HG02642 (cell line): ENCODE data around the gene TRPM7.
"Not testable (repeated sequence)": the region's sequence is repeated elsewhere in the genome, so short reads cannot be mapped to it uniquely, and the experiment has no call there.

Experiments
- ATAC-seq: cut with Tn5 transposase; IDR thresholded peaks from one replicate; pipeline ENCODE4 v1.9.1; 2021; ENCODE audit warnings: mild to moderate bottlenecking; ENCODE audit not compliant: unreplicated experiment, poor library complexity

The TRPM7 gene

DNA sequence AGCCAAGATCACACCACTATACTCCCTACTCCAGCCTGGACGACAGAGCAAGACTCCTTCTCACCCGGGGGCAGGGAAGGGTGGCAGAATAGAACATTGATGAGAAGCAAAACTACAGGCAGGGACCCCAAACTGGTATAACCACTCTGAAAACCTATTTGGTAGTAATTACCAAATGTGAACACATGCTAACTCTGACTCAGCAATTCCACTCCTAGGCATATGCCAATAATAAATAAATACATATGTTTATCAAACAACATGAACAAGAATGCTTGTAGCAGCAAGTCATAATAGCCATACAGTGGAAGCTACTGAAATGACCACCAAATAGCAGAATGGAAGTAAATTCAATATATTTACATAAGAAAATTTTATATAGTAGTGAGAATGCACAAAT, 109.1 kb downstream of the TRPM7 start:
- ATAC-seq = no peak

DNA sequence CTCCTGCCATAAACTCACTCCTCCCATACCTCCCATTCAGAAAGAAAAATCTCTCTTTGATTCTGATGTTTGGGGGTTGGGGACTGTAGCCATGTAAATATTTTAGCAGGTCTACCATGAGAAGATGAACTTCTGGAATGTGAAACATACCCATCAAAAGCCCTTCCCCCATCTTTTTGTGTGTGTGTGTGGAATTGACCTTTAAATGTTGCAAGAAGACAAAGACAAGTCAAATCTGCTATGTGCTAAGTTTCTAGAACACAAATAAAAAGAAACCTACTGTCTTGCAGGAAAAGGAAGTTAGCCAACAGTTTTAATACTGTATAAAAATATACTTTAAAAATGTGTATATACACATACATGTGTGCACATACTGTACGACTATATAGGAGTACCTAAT, 110.4 kb downstream of the TRPM7 start:
- no peak for ATAC-seq

GRCh38 chr15:50573842-50574241, 112.8 kb downstream of the TRPM7 start:
- not testable (repeated sequence) for ATAC-seq

- ATAC-seq = no peak
Measured at GRCh38 chr15:50563756-50564155, 122.8 kb downstream of the TRPM7 start.

- no peak for ATAC-seq
Measured at GRCh38 chr15:50562735-50563640, 123.6 kb downstream of the TRPM7 start.

- ATAC-seq = no peak
Measured at GRCh38 chr15:50558012-50558411, 128.6 kb downstream of the TRPM7 start.

DNA sequence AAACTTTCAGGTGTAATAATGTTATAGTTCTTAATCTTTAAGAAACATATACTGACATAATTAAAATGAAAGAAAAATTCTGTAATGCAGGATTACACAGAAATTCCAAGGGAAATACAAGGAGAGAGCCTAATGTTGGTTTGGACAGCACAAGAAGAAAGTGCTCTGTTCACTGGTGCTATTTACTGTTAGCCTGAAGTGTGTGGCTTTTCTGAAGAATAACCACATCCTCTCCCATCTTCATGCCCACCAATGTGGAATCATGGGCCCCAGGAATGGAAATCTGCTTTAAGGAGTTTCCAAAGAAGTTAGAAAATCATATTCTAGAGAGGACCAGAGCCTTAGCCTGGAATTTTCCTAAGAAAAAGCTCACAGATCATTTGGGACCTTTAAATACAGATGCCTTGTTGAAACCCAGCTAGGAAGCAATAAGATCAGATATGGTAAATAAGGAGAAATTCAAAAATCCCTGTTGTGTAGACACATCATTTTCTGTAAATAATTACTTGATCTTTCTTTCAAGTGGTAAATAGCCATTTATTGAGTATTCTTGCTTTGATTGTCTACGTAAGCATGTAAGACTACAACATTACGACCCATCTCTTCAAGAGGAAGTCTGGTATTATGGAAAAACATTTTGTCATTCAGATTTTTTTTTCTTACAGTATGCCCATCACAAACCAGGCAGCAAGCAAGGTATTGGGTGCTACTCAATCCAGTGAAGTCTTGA, 129.8 kb downstream of the TRPM7 start:
- ATAC-seq = no peak

GRCh38 chr15:50552238-50552637, 134.4 kb downstream of the TRPM7 start:
- no peak for ATAC-seq

- ATAC-seq = no peak
Measured at GRCh38 chr15:50549326-50549725, 137.3 kb downstream of the TRPM7 start.

GRCh38 chr15:50546566-50546965, 140.0 kb downstream of the TRPM7 start, which contains the start of gene USP50:
Gene USP50, minus strand, starts transcription at chr15:50546666. Its CDS starts 141 bp downstream, at chr15:50546525.
- no peak for ATAC-seq

- no peak for ATAC-seq
Measured at GRCh38 chr15:50544368-50544767, 142.2 kb downstream of the TRPM7 start.

- no peak for ATAC-seq
Measured at GRCh38 chr15:50543556-50543955, 143.0 kb downstream of the TRPM7 start.

GRCh38 chr15:50542887-50543210, 143.7 kb downstream of the TRPM7 start:
- no peak for ATAC-seq

DNA sequence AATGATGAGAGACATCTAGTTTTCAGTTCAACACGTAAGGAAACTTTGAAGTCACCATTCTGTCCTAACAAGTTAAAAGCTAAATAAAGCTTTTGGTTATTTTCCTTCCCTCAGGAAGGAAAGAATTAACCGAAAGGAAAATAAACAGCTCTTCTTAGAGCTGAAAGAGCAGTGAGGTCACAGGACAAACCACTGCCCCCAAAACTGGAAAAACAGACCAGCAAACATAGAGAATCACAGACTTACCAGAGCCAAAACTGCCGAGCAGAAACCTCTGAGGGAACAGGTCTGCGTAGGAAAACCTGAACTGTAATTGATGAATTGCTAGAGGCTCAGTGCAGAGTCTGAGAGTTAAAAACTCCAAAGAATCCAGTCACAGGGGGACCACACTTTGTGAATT, 154.8 kb downstream of the TRPM7 start:
- ATAC-seq = no peak

DNA sequence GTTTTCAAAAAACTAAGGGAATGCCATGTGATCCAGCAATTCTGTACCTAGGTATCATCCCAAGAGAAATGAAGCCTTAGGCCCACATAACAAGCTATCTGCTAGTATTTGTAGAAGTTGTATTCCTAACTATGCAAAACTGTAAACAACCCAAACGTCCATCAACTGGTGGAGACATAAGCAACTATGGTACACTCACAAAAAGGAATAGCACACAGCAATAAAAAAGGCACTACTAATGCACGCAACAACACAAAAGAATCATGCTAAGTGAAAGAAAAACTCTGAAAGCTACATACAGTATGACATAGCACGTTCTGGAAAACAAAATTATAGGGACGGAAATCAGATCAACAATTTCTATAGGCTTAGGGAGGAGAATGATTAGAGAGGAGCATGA, 155.4 kb downstream of the TRPM7 start:
- ATAC-seq = no peak

DNA sequence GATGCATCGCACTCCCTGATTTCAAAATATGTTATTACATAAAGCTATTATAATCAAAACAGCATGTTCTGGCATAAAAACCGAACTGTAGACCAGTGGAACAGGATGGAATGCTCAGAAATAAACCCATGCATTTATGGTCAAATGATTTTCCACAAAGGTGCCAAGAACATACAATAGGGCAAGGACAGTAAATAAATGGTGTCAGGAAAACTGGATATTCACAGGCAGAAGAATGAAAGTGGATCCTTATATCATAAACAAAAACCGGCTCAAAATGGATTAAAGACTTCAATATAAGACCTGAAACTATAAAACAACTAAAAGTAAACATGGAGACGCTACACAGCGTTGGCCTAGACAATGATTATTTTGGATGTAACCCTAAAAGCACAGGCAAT, 162.7 kb downstream of the TRPM7 start:
- no peak for ATAC-seq

GRCh38 chr15:50519740-50520425, 166.7 kb downstream of the TRPM7 start:
- no peak for ATAC-seq

DNA sequence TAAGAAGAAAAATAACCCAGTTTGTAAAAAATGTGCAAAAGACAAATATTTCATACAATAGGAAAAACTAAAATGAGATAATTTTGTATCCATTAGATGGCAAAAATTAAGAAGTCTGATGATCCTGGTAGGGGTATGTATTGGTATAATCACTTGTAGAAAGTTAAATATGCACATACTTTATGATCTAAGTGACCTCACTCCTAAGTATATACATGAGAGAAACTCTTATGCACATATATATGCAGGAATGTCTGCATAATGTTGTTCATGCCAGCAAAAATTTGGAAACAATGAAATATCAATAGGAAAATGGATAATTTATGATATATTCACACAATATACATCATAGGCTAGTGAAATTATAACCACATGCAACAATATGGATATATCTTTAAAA, 173.6 kb downstream of the TRPM7 start:
- ATAC-seq = no peak
